ENCODE results near the gene CAMTA2. TPM values are rescaled to one million over a fixed set of nuclear protein-coding genes. Genes with fewer than 3 reads are reported as not detected.

CAMTA2 gene
- total RNA-seq, 1 experiment from 2014 or later, result 51.1 TPM

DNA sequence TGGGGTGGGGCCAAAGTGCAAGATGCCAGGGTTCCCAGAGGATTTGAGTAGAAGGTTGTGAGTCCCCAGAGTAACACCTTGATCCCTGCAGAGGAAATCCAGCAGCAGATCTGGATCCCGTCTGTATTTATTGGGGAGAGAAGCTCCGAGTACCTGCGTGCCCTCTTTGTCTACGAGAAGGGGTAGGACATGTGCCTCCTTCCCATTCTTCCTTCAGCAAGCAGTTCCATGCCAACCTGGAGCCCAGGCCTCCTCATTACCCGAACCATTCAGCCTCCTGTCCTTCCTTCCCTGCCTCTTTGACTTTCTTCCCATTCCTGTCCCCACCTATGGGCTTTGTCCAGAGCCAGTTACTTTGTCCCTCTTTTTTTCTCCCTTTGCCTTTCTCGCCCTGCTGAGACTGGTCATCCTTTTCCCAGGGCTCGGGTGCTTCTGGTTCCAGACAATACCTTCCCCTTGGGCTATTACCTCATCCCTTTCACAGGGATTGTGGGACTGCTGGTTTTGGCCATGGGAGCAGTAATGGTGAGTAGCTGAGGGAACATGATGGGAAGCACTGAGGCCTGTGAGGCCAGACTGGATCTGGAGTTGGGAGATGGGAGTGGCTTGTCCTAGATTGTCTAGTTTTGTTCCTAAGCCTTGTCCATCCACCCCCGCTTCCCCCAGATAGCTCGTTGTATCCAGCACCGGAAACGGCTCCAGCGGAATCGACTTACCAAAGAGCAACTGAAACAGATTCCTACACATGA, 44.5 kb downstream of the CAMTA2 start:
- Histone ChIP-seq H3K27me3 (ENCODE audit: insufficient read depth, low read depth) (no peaks in the 10 kb centered on the region), H3K4me3 (no peak overlapping the region), H3F3A (ENCODE audit: insufficient read depth, low read depth) (peaks cover 86% of the 10 kb centered on the region), H3K36me3 (ENCODE audit: low read depth) (peaks cover 34% of the 10 kb centered on the region), H4K20me1 (ENCODE audit: insufficient read depth) (peaks cover 39% of the 10 kb centered on the region), H3K4me2 (no peak overlapping the region), H2AFZ (no peak overlapping the region), H3K9me2 (ENCODE audit: insufficient read depth) (no peaks in the 10 kb centered on the region), H3K4me1 (replicated peaks; ENCODE audit: insufficient read depth) (peaks cover 43% of the 10 kb centered on the region), H3K9me3 (ENCODE audit: insufficient read depth, low read depth) (no peaks in the 10 kb centered on the region), H3K27ac (no peak overlapping the region; the same call in 1 of the 2 replicates), H3K79me2 (ENCODE audit: low read depth) (peaks cover 88% of the 10 kb centered on the region)
- ChIA-PET POLR2A (ENCODE audit: unreplicated experiment) (no interaction called here), CTCF (no interaction called here)
- intact Hi-C loops (cut with micrococcal nuclease; ENCODE audit: unreplicated experiment), result loop anchor here (10.0 kb wide), 1 partner anchor 108 kb away; the partner anchor contains the start of gene MINK1
- BruUV-seq (replicated peaks), result no TSS peak
- DNase-seq, result no peak
- TF ChIP-seq, protein P1, sequence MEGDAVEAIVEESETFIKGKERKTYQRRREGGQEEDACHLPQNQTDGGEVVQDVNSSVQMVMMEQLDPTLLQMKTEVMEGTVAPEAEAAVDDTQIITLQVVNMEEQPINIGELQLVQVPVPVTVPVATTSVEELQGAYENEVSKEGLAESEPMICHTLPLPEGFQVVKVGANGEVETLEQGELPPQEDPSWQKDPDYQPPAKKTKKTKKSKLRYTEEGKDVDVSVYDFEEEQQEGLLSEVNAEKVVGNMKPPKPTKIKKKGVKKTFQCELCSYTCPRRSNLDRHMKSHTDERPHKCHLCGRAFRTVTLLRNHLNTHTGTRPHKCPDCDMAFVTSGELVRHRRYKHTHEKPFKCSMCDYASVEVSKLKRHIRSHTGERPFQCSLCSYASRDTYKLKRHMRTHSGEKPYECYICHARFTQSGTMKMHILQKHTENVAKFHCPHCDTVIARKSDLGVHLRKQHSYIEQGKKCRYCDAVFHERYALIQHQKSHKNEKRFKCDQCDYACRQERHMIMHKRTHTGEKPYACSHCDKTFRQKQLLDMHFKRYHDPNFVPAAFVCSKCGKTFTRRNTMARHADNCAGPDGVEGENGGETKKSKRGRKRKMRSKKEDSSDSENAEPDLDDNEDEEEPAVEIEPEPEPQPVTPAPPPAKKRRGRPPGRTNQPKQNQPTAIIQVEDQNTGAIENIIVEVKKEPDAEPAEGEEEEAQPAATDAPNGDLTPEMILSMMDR (conservative IDR thresholded peaks at IDR 0.05), result no peak
- no peak for TF ChIP-seq EZH2 (IDR thresholded peaks at IDR 0.05; ENCODE audit: low read depth)

DNA sequence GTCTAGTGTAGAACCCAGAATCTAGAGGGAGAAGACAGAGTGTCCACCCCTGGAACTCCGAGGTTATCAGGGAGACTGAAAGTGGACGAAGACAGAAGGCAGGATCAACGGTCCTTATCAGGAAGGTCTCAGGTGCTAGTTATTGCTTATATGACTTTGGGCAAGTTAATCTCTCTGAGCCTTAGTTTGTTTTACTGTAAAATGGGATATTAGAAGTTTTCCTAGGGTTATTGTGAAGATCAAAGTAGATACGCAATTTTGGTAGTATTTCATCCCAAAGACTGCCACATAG, 46.2 kb downstream of the CAMTA2 start:
- intact Hi-C loops (cut with micrococcal nuclease; ENCODE audit: unreplicated experiment), result loop anchor here (10.0 kb wide), 1 partner anchor 106 kb away; the partner anchor contains the start of gene MINK1
- H3K4me1 ChIP-seq (replicated peaks; ENCODE audit: insufficient read depth), result peaks cover 37% of the 10 kb centered on the region

GRCh38 chr17:4940555-4941318, 46.7 kb downstream of the CAMTA2 start:
- Histone ChIP-seq H3K27ac (peak overlapping the region; percentile 87), H3K4me2 (peak overlapping the region; percentile 100), H3K27me3 (ENCODE audit: insufficient read depth, low read depth) (no peaks in the 10 kb centered on the region), H4K20me1 (ENCODE audit: insufficient read depth) (peaks cover 20% of the 10 kb centered on the region), H2AFZ (peak overlapping the region; percentile 79), H3F3A (ENCODE audit: insufficient read depth, low read depth) (peaks cover 67% of the 10 kb centered on the region), H3K9me3 (ENCODE audit: insufficient read depth, low read depth) (no peaks in the 10 kb centered on the region), H3K9me2 (ENCODE audit: insufficient read depth) (no peaks in the 10 kb centered on the region), H3K79me2 (ENCODE audit: low read depth) (peaks cover 69% of the 10 kb centered on the region), H3K4me1 (replicated peaks; ENCODE audit: insufficient read depth) (peaks cover 32% of the 10 kb centered on the region), H3K36me3 (ENCODE audit: low read depth) (peaks cover 26% of the 10 kb centered on the region), H3K4me3 (peak overlapping the region; percentile 93)
- ChIA-PET CTCF (interaction anchor here (0.8 to 1.4 kb wide), 3 partner anchors 26 to 150 kb away, joined by 3 to 16 read pairs (median 4); no protein-coding TSS in a partner anchor), POLR2A (ENCODE audit: unreplicated experiment) (interaction anchor here (0.5 to 2.3 kb wide), 7 partner anchors 8 to 419 kb away, joined by 3 to 20 read pairs (median 13); partner anchors contain the start of genes PFN1 and SPAG7)
- no peak for TF ChIP-seq EZH2 (IDR thresholded peaks at IDR 0.05; ENCODE audit: low read depth)
- TF ChIP-seq, protein P1 (conservative IDR thresholded peaks at IDR 0.05), result no peak
- intact Hi-C loops (cut with micrococcal nuclease; ENCODE audit: unreplicated experiment), result loop anchor here (1.0 to 10.0 kb wide), 3 partner anchors 9 to 106 kb away; partner anchors contain the start of genes MINK1 and SPAG7
- DNase-seq, result no peak
- TSS peak; percentile 82 for BruUV-seq (replicated peaks)

More for the DNA sequence above, 46.2 kb downstream of the CAMTA2 start:
- peak overlapping the region; percentile 93 for H3K4me3 ChIP-seq
- no peak for TF ChIP-seq EZH2 (IDR thresholded peaks at IDR 0.05; ENCODE audit: low read depth)
- TF ChIP-seq, protein P1 (conservative IDR thresholded peaks at IDR 0.05), result no peak
- BruUV-seq (replicated peaks), result no TSS peak
- no peaks in the 10 kb centered on the region for H3K9me2 ChIP-seq (ENCODE audit: insufficient read depth)
- ChIA-PET CTCF (no interaction called here), POLR2A (ENCODE audit: unreplicated experiment) (interaction anchor here (2.3 kb wide), 1 partner anchor 26 kb away, joined by 19 read pairs; the partner anchor contains the start of gene SPAG7)
- peak overlapping the region; percentile 100 for H3K4me2 ChIP-seq
- H2AFZ ChIP-seq, result peak overlapping the region; percentile 79; the same call in 1 of the 2 replicates
- H3K27ac ChIP-seq, result peak overlapping the region; percentile 87
- H3K27me3 ChIP-seq (ENCODE audit: insufficient read depth, low read depth), result no peaks in the 10 kb centered on the region
- H3K9me3 ChIP-seq (ENCODE audit: insufficient read depth, low read depth), result no peaks in the 10 kb centered on the region
- peaks cover 29% of the 10 kb centered on the region for H3K36me3 ChIP-seq (ENCODE audit: low read depth)
- no peak for DNase-seq
- peaks cover 72% of the 10 kb centered on the region for H3F3A ChIP-seq (ENCODE audit: insufficient read depth, low read depth)
- peaks cover 25% of the 10 kb centered on the region for H4K20me1 ChIP-seq (ENCODE audit: insufficient read depth)
- peaks cover 75% of the 10 kb centered on the region for H3K79me2 ChIP-seq (ENCODE audit: low read depth)
